A673 (cell line): Measurements from ENCODE around the gene SMIM38.

Source experiments
- CTCF ChIP-seq: fragments of 300-800, 200-600 bp; sonication (generic); conservative IDR thresholded peaks from 2 replicates; pipeline ENCODE4 v1.5.1; 2017; ENCODE audit warnings: low read depth, mild to moderate bottlenecking, antibody characterized with exemption, low read length, moderate library complexity, mixed read lengths
- EZH2 ChIP-seq: fragments of 200-600 bp; sonication (generic); IDR thresholded peaks from 2 replicates; pipeline ENCODE4 v1.6.1; 2017; ENCODE audit warnings: borderline replicate concordance, low read depth, mild to moderate bottlenecking, mixed read lengths, antibody characterized with exemption, low read length; ENCODE audit not compliant: poor library complexity, severe bottlenecking

GRCh38 chr11:69122326-69122629, 33.5 kb upstream of the SMIM38 start:
- TF ChIP-seq CTCF (no peak), EZH2 (no peak)
